HepG2 (cell line): ENCODE data around the gene RBP5. TPM values are rescaled to one million over a fixed set of nuclear protein-coding genes. Genes with fewer than 3 reads are reported as not detected.
A peak's percentile ranks its signal among the peaks of the same experiment; 100 is the strongest.

Source experiments
- FOSL1 ChIP-seq: sonication (generic); formaldehyde crosslinking; IDR thresholded peaks from 2 replicates; pipeline ENCODE4 v1.9.0; 2021; ENCODE audit warnings: missing genetic modification reagents, borderline replicate concordance
- GTF3A ChIP-seq: sonication (generic); formaldehyde crosslinking; conservative IDR thresholded peaks from 2 replicates; pipeline ENCODE4 v1.4.0; 2020; ENCODE audit warnings: mild to moderate bottlenecking, missing genetic modification reagents
- MEIS1 ChIP-seq: sonication (generic); formaldehyde crosslinking; IDR thresholded peaks from 2 replicates; pipeline ENCODE4 v1.9.0; 2021; ENCODE audit warnings: mild to moderate bottlenecking, missing genetic modification reagents, moderate library complexity, borderline replicate concordance
- NBN ChIP-seq: fragments of 450-650 bp; conservative IDR thresholded peaks from 2 replicates; pipeline ENCODE4 v1.6.1; 2017
- NR2F1 ChIP-seq, 2 experiments: fragments of 450-650 bp in 1 of 2; formaldehyde crosslinking in 1 of 2; IDR thresholded peaks; 2 replicates each; pipeline versions ENCODE4 v1.5.0 to v1.6.1; 2016 to 2020; ENCODE audit warnings: mild to moderate bottlenecking in 1 of 2, missing compliant biosample characterization in 1 of 2, missing genetic modification reagents in 1 of 2, moderate library complexity in 1 of 2
- PPARG ChIP-seq: conservative IDR thresholded peaks from 2 replicates; pipeline ENCODE4 v1.6.1; 2016; ENCODE audit warnings: missing biosample characterization, missing genetic modification reagents
- SAFB2 ChIP-seq: sonication (generic); formaldehyde crosslinking; IDR thresholded peaks from 2 replicates; pipeline ENCODE4 v1.5.1; 2020; ENCODE audit warnings: missing genetic modification reagents, low read depth, mild to moderate bottlenecking, borderline replicate concordance
- SP2 ChIP-seq: sonication (generic); formaldehyde crosslinking; IDR thresholded peaks from 2 replicates; pipeline ENCODE4 v1.5.1; 2020; ENCODE audit warnings: mild to moderate bottlenecking, missing genetic modification reagents
- USF2 ChIP-seq, 2 experiments: sonication (generic) in 1 of 2; formaldehyde crosslinking in 1 of 2; IDR thresholded peaks; 2 replicates each; pipeline versions ENCODE4 v1.5.1 to v1.6.1; 2011 to 2020; ENCODE audit warnings: borderline replicate concordance in 1 of 2, low read depth in 1 of 2, low read length in 1 of 2, mild to moderate bottlenecking in 1 of 2, missing genetic modification reagents in 1 of 2, moderate library complexity in 1 of 2
- ZNF225 ChIP-seq: sonication (generic); formaldehyde crosslinking; IDR thresholded peaks from 2 replicates; pipeline ENCODE4 v1.4.0; 2020; ENCODE audit warnings: mild to moderate bottlenecking, missing genetic modification reagents
- ZNF407 ChIP-seq: sonication (generic); formaldehyde crosslinking; IDR thresholded peaks from one replicate; pipeline ENCODE4 v1.5.1; 2020; ENCODE audit warnings: mild to moderate bottlenecking, missing genetic modification reagents; ENCODE audit errors: not compliant biosample characterization
- ZNF780A ChIP-seq: sonication (generic); formaldehyde crosslinking; IDR thresholded peaks from 2 replicates; pipeline ENCODE4 v1.8.0; 2022; ENCODE audit warnings: mild to moderate bottlenecking, missing genetic modification reagents, moderate library complexity
- polyA plus RNA-seq, 8 experiments: library from polyadenylated mRNA; depleted of rRNA in 3 of 8; stranded (reverse) in 7 of 8; unstranded in 1 of 8; fragments of >200 nt; fragmentation: Illumina TruSeq in 4 of 8; extraction: Trizol in 4 of 8; gene quantifications; 2 replicates each; pipeline versions ENCODE4 v1.2.1 to v1.2.3, GENCODE V29; 2011 to 2016; ENCODE audit warnings: low read depth in 4 of 8, missing spikeins in 1 of 8, mixed read lengths in 1 of 8; ENCODE audit not compliant: insufficient read depth in 1 of 8
- total RNA-seq, 5 experiments: library from RNA; depleted of rRNA; stranded (reverse); fragments of >200 nt; fragmentation: Illumina TruSeq; extraction: Trizol; gene quantifications; 2 replicates each; pipeline ENCODE4 v1.2.3, GENCODE V29; 2016; ENCODE audit warnings: low read depth in 1 of 5
- TF ChIP-seq, protein P1 (sequence below): sonication (generic); formaldehyde crosslinking; IDR thresholded peaks from 2 replicates; pipeline ENCODE4 v1.4.0; 2020; ENCODE audit warnings: missing genetic modification reagents, borderline replicate concordance

Gene RBP5
- total and polyA plus RNA-seq, 2 of the 13 experiments (the other 11 are each of a cell fraction or from before 2014, with no cell fraction given) = 13.8 to 19.8 TPM

DNA sequence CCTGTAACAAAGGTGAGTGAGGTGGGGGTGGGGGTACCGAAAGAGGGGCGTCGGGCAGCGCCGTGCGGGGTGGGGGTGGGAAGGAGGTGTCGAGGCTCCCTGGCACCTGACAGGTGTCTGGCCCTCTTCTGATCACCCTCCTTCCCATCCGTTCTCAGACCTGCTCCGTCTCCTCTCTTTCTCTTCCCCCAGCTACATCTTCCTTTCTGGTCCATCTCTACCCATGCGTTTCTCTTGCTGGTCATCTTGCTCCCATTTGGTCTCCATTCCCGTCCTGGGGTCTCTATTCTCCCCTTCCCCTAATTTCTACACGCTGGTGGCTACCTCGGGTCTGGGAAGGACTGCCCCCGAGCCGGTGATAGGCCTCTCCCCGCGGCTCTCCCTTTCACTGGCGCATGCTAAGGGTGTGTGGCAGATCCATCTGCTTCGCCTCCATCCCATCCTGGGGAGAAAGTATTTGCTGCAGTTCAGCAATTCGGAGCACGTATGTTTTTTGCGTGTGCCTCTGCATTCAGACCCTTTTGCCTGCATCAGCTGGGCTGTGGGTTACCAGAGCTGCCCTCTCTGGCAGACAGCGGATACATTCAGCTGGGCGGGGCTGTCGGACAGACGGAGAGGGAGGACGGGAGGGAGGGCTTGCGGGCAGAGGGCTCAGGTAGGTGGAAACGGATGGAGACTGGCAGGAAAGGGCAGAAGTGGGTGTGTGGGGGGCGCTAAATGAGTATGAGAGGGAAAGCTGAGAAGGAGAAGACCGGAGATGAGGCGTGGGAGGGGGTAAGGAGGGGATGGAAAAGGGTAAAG, 2.2 kb upstream of the RBP5 start (continued):
- no peak for TF ChIP-seq USF2 (IDR thresholded peaks at IDR 0.05; ENCODE audit: low read depth, low read length)
- TF ChIP-seq USF2 (CRISPR knock-in tag; IDR thresholded peaks at IDR 0.05; ENCODE audit: borderline replicate concordance) = no peak
- TF ChIP-seq MEIS1 = peak; percentile 18; the same call in 1 of the 2 replicates
- no peak for TF ChIP-seq ZNF407 (CRISPR knock-in tag)
- TF ChIP-seq SP2 (CRISPR knock-in tag) = no peak
- no peak for TF ChIP-seq NBN
- no peak for TF ChIP-seq ZNF225 (CRISPR knock-in tag)
- TF ChIP-seq, protein P1, sequence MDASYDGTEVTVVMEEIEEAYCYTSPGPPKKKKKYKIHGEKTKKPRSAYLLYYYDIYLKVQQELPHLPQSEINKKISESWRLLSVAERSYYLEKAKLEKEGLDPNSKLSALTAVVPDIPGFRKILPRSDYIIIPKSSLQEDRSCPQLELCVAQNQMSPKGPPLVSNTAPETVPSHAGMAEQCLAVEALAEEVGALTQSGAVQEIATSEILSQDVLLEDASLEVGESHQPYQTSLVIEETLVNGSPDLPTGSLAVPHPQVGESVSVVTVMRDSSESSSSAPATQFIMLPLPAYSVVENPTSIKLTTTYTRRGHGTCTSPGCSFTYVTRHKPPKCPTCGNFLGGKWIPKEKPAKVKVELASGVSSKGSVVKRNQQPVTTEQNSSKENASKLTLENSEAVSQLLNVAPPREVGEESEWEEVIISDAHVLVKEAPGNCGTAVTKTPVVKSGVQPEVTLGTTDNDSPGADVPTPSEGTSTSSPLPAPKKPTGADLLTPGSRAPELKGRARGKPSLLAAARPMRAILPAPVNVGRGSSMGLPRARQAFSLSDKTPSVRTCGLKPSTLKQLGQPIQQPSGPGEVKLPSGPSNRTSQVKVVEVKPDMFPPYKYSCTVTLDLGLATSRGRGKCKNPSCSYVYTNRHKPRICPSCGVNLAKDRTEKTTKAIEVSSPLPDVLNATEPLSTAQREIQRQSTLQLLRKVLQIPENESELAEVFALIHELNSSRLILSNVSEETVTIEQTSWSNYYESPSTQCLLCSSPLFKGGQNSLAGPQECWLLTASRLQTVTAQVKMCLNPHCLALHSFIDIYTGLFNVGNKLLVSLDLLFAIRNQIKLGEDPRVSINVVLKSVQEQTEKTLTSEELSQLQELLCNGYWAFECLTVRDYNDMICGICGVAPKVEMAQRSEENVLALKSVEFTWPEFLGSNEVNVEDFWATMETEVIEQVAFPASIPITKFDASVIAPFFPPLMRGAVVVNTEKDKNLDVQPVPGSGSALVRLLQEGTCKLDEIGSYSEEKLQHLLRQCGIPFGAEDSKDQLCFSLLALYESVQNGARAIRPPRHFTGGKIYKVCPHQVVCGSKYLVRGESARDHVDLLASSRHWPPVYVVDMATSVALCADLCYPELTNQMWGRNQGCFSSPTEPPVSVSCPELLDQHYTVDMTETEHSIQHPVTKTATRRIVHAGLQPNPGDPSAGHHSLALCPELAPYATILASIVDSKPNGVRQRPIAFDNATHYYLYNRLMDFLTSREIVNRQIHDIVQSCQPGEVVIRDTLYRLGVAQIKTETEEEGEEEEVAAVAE (CRISPR knock-in tag) = no peak
- no peak for TF ChIP-seq SAFB2 (CRISPR knock-in tag)
- no peak for TF ChIP-seq GTF3A
- TF ChIP-seq PPARG (CRISPR knock-in tag) = no peak
- TF ChIP-seq FOSL1 (CRISPR knock-in tag) = no peak
- TF ChIP-seq NR2F1 (CRISPR knock-in tag; IDR thresholded peaks at IDR 0.05) = no peak
- TF ChIP-seq ZNF780A (CRISPR knock-in tag) = 0 out of 2 replicates have a peak, but pooled peaks have one; percentile 34
